GM11168 (cell line): Measurements from ENCODE around the gene FREM2.

Source experiments
- in situ Hi-C: fragments of 300-500 bp; cut with MboI; formaldehyde crosslinking; loops from one replicate; pipeline ENCODE4 v1.12.0; 2022; ENCODE audit warnings: low sequenced_read_pairs; ENCODE audit not compliant: unreplicated experiment

The FREM2 gene

DNA sequence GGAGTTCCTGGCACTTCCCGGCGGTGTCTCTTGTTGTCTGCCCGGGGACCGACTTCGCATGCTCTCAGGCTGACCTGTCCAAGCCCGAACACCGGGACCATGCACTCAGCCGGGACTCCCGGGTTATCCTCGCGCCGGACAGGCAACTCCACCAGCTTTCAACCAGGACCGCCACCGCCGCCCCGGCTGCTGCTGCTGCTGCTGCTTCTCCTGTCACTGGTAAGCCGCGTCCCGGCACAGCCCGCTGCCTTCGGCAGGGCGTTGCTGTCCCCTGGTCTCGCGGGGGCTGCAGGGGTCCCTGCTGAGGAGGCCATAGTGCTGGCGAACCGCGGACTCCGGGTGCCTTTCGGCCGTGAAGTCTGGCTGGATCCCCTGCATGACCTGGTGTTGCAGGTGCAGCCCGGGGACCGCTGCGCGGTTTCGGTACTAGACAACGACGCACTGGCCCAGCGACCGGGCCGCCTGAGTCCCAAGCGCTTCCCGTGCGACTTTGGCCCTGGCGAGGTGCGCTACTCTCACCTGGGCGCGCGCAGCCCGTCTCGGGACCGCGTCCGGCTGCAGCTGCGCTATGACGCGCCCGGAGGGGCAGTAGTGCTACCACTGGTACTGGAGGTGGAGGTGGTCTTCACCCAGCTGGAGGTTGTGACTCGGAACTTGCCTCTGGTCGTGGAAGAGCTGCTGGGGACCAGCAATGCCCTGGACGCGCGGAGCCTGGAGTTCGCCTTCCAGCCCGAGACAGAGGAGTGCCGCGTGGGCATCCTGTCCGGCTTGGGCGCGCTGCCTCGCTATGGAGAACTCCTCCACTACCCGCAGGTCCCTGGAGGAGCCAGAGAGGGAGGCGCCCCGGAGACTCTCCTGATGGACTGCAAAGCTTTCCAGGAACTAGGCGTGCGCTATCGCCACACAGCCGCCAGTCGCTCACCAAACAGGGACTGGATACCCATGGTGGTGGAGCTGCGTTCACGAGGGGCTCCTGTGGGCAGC, 661 bp downstream of the FREM2 start:
- in situ Hi-C loops, result no loop called here

DNA sequence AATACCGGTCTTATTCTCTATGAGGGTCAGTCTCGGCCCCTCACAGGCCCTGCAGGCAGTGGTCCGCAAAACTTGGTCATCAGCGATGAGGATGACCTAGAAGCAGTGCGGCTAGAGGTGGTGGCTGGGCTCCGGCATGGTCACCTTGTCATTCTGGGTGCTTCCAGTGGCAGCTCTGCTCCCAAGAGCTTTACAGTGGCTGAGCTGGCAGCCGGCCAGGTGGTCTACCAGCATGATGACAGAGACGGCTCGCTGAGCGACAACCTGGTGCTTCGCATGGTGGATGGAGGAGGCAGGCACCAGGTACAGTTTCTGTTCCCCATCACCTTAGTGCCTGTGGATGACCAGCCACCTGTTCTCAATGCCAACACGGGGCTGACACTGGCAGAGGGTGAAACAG, 1.8 kb downstream of the FREM2 start:
- in situ Hi-C loops, result no loop called here

DNA sequence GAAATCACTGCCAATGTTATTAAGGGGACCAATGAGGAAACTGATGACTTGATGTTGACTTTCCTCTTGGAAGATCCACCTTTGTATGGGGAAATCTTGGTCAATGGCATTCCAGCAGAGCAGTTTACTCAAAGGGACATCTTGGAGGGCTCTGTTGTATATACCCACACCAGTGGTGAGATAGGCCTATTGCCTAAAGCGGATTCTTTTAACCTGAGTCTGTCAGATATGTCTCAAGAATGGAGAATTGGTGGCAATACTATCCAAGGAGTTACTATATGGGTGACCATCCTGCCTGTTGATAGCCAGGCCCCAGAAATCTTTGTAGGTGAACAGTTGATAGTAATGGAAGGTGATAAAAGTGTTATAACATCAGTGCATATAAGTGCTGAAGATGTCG, 3.4 kb downstream of the FREM2 start:
- in situ Hi-C loops, result no loop called here

DNA sequence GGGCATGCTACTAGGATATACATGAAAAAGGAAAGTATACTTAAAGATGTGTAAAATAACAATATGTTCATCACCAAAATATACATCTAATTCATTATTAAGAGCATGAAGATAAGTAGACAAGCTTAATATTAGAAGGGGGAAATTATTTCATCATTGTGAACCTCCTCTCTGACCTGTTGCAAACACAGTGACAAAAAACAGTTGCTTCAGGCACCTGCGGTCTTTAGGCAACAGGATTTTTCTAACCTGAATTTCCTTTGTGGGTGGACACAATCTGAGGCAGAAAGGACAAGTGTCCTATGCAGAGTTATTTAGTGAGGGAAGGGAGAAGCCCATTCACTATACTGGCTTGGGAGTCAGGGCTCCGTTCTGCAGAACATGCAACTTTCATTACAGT, 6.3 kb downstream of the FREM2 start:
- in situ Hi-C loops, result no loop called here

DNA sequence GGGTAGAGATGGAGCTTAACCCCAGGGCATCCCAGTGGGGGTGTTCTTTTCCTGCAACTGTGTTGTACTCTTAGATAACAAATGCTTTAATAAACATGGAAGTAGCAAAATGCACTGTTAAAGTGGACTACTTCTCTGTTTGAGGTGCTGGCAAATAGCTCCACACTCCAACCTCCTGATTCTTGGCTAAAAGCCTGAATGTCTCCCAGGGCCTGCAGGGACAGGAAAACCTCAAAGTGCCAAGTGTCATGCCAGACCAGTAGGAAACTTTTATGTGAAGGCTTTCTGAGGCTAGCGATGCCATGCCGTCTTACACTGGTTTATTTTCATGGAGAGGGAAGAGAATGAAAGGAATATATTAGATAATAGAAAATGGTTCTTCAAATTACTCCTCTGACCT, 6.8 kb downstream of the FREM2 start:
- in situ Hi-C loops, result no loop called here

DNA sequence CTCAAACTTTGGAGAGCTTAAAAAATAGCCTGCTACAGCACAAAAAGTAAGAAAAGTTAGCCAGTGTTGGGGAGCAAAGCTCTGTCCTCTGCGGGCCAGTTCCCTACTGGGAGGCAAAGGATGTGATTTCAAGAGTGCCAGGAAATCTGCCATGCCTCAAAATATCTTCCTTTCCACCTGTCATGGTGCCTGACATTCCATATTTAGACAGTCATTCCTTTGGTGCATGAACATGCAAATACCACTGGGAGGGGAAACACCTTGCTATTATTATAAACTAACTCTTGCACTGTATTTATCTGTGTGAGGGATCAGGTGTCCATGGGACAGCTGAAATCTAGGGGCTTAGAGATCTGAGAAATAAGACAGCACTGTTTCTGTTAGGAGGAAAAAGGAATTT, 10.3 kb downstream of the FREM2 start:
- in situ Hi-C loops, result no loop called here

GRCh38 chr13:38697628-38698333, 10.9 kb downstream of the FREM2 start:
- in situ Hi-C loops, result no loop called here

- in situ Hi-C loops, result no loop called here
Measured at GRCh38 chr13:38700051-38700450, 13.2 kb downstream of the FREM2 start.

DNA sequence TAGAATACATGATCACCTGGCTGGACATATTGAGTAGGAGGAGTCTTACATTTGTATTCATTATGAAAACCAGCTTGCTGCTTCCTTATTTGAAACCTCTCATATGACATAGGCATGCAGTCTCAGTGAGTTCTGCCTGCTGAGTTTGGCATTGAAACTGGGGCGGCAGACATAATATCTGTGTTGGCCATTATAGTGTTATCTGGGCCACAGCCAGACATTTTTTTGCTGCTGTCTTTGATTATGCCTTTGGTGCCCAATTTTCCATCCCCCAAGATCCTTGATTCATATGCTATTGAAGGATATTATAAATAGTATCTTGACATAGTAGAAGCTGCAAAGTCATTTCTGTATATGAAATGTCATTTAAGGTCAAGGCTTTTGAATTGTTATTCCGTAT, 15.8 kb downstream of the FREM2 start:
- in situ Hi-C loops, result no loop called here

GRCh38 chr13:38703255-38703654, 16.4 kb downstream of the FREM2 start:
- in situ Hi-C loops, result no loop called here

DNA sequence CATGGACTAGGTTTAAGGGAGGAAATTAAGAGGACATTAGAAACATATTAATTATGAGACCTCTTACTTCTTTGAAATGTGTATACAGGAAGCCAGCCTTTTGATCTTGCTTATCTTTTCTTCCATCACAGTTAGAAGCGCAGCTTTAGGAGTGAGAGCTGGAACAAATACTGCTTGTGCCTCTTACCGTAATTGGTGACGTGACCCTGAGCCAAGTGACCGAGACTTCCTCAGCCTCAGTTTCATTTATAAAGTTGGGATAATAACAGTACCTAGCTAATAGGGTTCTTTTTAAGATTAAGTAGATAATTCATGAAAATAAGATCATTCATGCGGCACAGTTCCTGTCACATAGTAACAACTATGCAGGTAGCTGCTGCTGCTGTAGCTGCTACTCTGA, 18.5 kb downstream of the FREM2 start:
- in situ Hi-C loops, result no loop called here

- in situ Hi-C loops, result no loop called here
Measured at GRCh38 chr13:38707460-38707859, 20.6 kb downstream of the FREM2 start.

GRCh38 chr13:38713046-38713445, 26.2 kb downstream of the FREM2 start:
- in situ Hi-C loops, result no loop called here

DNA sequence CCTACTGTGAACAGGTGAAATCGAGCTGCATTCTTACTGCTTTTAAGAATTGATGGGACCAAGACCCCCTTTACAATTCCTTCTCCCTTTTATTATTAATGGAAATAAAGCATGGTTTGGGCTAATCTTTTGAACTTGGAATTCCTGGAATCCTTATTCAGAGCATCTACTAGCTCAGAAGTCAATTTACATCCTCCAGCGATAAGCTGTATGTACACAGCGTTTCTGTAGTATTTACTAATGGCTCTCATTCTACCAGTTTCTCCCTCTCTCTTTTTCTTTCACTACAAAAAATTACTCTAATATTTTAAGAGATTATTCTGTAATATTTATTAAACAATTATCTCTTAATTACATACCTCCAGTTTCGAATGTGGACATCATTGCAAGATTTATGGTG, 31.5 kb downstream of the FREM2 start:
- in situ Hi-C loops, result no loop called here

GRCh38 chr13:38730332-38730731, 43.5 kb downstream of the FREM2 start:
- in situ Hi-C loops, result no loop called here

GRCh38 chr13:38733146-38733545, 46.3 kb downstream of the FREM2 start:
- in situ Hi-C loops, result no loop called here

GRCh38 chr13:38735665-38736440, 49.0 kb downstream of the FREM2 start:
- in situ Hi-C loops, result no loop called here

DNA sequence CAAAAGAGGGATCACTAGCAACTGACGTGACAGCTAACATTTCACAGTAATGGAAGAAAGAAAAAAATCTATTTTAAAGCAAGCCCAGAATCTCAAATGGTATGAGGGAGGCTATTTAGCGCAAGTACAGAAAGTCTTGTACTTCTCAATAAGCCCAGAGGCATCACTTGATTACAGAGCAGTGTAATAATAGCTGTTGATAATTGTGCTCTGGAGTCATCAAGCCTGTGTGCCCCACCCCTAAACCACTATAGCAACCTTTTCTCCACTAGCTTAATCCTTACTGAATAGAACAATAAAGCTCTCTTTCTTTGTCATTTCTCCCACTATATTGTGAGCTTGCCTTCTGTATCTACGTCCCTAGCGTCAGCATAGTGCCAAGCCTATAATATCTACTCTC, 56.6 kb downstream of the FREM2 start:
- in situ Hi-C loops, result no loop called here

DNA sequence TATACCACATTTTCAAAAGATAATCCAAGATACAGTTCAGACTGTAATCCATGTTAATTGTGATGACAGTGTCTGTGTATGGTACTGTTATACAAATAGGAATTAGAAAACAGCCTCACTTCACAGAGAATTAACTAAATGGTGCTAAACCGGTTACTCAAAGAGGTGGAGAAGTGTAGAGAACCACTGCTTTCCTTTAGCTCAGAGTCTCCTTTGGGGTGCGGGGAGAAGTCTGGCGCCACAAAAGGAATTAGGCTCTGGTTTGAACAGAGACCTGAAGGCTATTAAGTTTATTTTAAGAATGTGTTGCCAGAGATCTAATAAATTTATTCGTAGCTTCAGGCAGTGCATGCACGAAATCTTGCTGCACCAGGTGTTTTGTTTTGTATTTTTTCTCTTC, 65.8 kb downstream of the FREM2 start:
- in situ Hi-C loops, result no loop called here

GRCh38 chr13:38753878-38754277, 67.0 kb downstream of the FREM2 start:
- in situ Hi-C loops, result no loop called here

DNA sequence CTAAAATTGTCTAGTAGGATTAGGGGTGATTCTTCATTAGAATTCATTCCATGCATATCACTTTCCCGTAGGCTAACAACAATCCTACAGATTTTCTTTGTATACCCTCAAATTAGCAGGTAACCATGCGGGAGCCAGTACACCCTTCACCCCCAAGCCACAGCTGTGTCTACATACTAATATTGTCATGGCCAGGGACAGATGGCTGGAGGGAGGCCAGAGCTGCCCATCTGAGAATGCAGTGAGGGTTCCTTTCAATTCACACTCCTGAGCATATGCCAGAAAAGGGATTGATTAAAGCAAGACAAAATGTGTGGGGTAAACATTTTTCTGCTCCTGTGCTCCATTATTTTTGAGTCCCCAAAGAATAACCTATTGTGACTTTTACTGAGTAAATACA, 68.9 kb downstream of the FREM2 start:
- in situ Hi-C loops, result no loop called here
